HEK293 (cell line): Measurements from ENCODE around the gene CXCL5.

Experiments
- FEZF1 ChIP-seq: fragments of 450-650 bp; formaldehyde crosslinking; IDR thresholded peaks from 2 replicates; pipeline ENCODE4 v1.5.1; 2016; ENCODE audit warnings: missing biosample characterization, missing genetic modification characterization
- HOXA7 ChIP-seq: sonication (generic); formaldehyde crosslinking; IDR thresholded peaks from 2 replicates; pipeline ENCODE4 v1.8.1; 2022; ENCODE audit warnings: missing genetic modification reagents, borderline replicate concordance
- IKZF3 ChIP-seq: fragments of 450-650 bp; IDR thresholded peaks from 2 replicates; pipeline ENCODE4 v1.5.0; 2018; ENCODE audit warnings: missing biosample characterization, mild to moderate bottlenecking, missing genetic modification characterization, moderate library complexity
- KLF8 ChIP-seq: fragments of 450-650 bp; formaldehyde crosslinking; IDR thresholded peaks from 2 replicates; pipeline ENCODE4 v1.5.1; 2016; ENCODE audit warnings: missing biosample characterization, missing genetic modification characterization
- OSR2 ChIP-seq: fragments of 450-650 bp; formaldehyde crosslinking; IDR thresholded peaks from 2 replicates; pipeline ENCODE4 v1.5.1; 2016; ENCODE audit warnings: missing biosample characterization, missing genetic modification characterization
- SALL2 ChIP-seq: fragments of 450-650 bp; formaldehyde crosslinking; IDR thresholded peaks from 2 replicates; pipeline ENCODE4 v1.5.0; 2017; ENCODE audit warnings: missing biosample characterization, mild to moderate bottlenecking, missing genetic modification characterization, borderline replicate concordance
- SCRT1 ChIP-seq: fragments of 450-650 bp; formaldehyde crosslinking; IDR thresholded peaks from 2 replicates; pipeline ENCODE4 v1.5.1; 2016; ENCODE audit warnings: missing biosample characterization, missing genetic modification characterization, borderline replicate concordance
- SCRT2 ChIP-seq: fragments of 450-650 bp; formaldehyde crosslinking; IDR thresholded peaks from 2 replicates; pipeline ENCODE4 v1.5.1; 2016; ENCODE audit warnings: missing biosample characterization, missing genetic modification characterization
- SP7 ChIP-seq: fragments of 450-650 bp; formaldehyde crosslinking; IDR thresholded peaks from 2 replicates; pipeline ENCODE4 v1.5.1; 2016; ENCODE audit warnings: missing biosample characterization, missing genetic modification characterization
- TCF7L2 ChIP-seq: IDR thresholded peaks from 2 replicates; pipeline ENCODE4 v1.6.1; 2011; ENCODE audit warnings: low read depth, mild to moderate bottlenecking, inconsistent platforms, low read length, moderate library complexity, borderline replicate concordance
- WT1 ChIP-seq: fragments of 450-650 bp; formaldehyde crosslinking; IDR thresholded peaks from 2 replicates; pipeline ENCODE4 v1.5.1; 2016; ENCODE audit warnings: missing biosample characterization, missing genetic modification characterization
- ZBTB17 ChIP-seq: fragments of 450-650 bp; formaldehyde crosslinking; IDR thresholded peaks from 2 replicates; pipeline ENCODE4 v1.5.1; 2016; ENCODE audit warnings: missing biosample characterization, missing genetic modification characterization
- ZBTB7A ChIP-seq: fragments of 450-650 bp; formaldehyde crosslinking; IDR thresholded peaks from 2 replicates; pipeline ENCODE4 v1.5.1; 2016; ENCODE audit warnings: low read depth, missing biosample characterization, missing genetic modification characterization
- ZEB2 ChIP-seq: fragments of 450-650 bp; formaldehyde crosslinking; IDR thresholded peaks from 2 replicates; pipeline ENCODE4 v1.5.1; 2016; ENCODE audit warnings: missing biosample characterization, missing genetic modification characterization
- ZIC2 ChIP-seq: fragments of 450-650 bp; formaldehyde crosslinking; IDR thresholded peaks from 2 replicates; pipeline ENCODE4 v1.5.1; 2016; ENCODE audit warnings: missing biosample characterization, missing genetic modification characterization
- ZNF10 ChIP-seq: fragments of 450-650 bp; formaldehyde crosslinking; IDR thresholded peaks from 2 replicates; pipeline ENCODE4 v1.5.1; 2017; ENCODE audit warnings: missing biosample characterization, missing genetic modification characterization
- ZNF16 ChIP-seq: fragments of 450-650 bp; formaldehyde crosslinking; IDR thresholded peaks from 2 replicates; pipeline ENCODE4 v1.5.1; 2016; ENCODE audit warnings: low read depth, missing biosample characterization, missing genetic modification characterization
- ZNF211 ChIP-seq: fragments of 450-650 bp; formaldehyde crosslinking; IDR thresholded peaks from 2 replicates; pipeline ENCODE4 v1.5.1; 2016; ENCODE audit warnings: low read depth, missing biosample characterization, missing genetic modification characterization
- ZNF239 ChIP-seq: fragments of 450-650 bp; formaldehyde crosslinking; IDR thresholded peaks from 2 replicates; pipeline ENCODE4 v1.5.1; 2016; ENCODE audit warnings: missing biosample characterization, missing genetic modification characterization
- ZNF324 ChIP-seq: fragments of 450-650 bp; formaldehyde crosslinking; IDR thresholded peaks from 2 replicates; pipeline ENCODE4 v1.5.1; 2016; ENCODE audit warnings: missing biosample characterization, missing genetic modification characterization
- ZNF501 ChIP-seq: fragments of 450-650 bp; formaldehyde crosslinking; IDR thresholded peaks from 2 replicates; pipeline ENCODE4 v1.5.1; 2016; ENCODE audit warnings: missing biosample characterization, missing genetic modification characterization
- ZNF514 ChIP-seq: fragments of 450-650 bp; formaldehyde crosslinking; IDR thresholded peaks from 2 replicates; pipeline ENCODE4 v1.5.1; 2016; ENCODE audit warnings: missing biosample characterization, missing genetic modification characterization
- ZNF549 ChIP-seq: fragments of 450-650 bp; IDR thresholded peaks from 2 replicates; pipeline ENCODE4 v1.5.1; 2018; ENCODE audit warnings: missing biosample characterization, missing genetic modification characterization, mild to moderate bottlenecking, inconsistent platforms, moderate library complexity
- ZNF555 ChIP-seq: fragments of 450-650 bp; formaldehyde crosslinking; conservative IDR thresholded peaks from 2 replicates; pipeline ENCODE4 v1.5.1; 2017; ENCODE audit warnings: missing biosample characterization, mild to moderate bottlenecking, missing genetic modification characterization, inconsistent platforms
- ZNF654 ChIP-seq: fragments of 450-650 bp; formaldehyde crosslinking; IDR thresholded peaks from 2 replicates; pipeline ENCODE4 v1.5.1; 2016; ENCODE audit warnings: low read depth, missing biosample characterization, missing genetic modification characterization
- ZNF664 ChIP-seq: fragments of 450-650 bp; formaldehyde crosslinking; IDR thresholded peaks from 2 replicates; pipeline ENCODE4 v1.5.1; 2016; ENCODE audit warnings: missing biosample characterization, missing genetic modification characterization
- ZNF843 ChIP-seq: fragments of 450-650 bp; formaldehyde crosslinking; IDR thresholded peaks from 2 replicates; pipeline ENCODE4 v1.5.1; 2016; ENCODE audit warnings: missing biosample characterization, missing genetic modification characterization
- ZXDB ChIP-seq: fragments of 450-650 bp; formaldehyde crosslinking; IDR thresholded peaks from 2 replicates; pipeline ENCODE4 v1.5.1; 2016; ENCODE audit warnings: missing biosample characterization, missing genetic modification characterization
- TF ChIP-seq, protein P1 (sequence below): fragments of 450-650 bp; formaldehyde crosslinking; IDR thresholded peaks from 2 replicates; pipeline ENCODE4 v1.5.1; 2017; ENCODE audit warnings: missing biosample characterization, missing genetic modification characterization
- TF ChIP-seq, protein P2 (sequence below): fragments of 450-650 bp; formaldehyde crosslinking; IDR thresholded peaks from 2 replicates; pipeline ENCODE4 v1.5.1; 2017; ENCODE audit warnings: missing biosample characterization, missing genetic modification characterization
- TF ChIP-seq, protein P3 (sequence below): fragments of 450-650 bp; formaldehyde crosslinking; IDR thresholded peaks from 2 replicates; pipeline ENCODE4 v1.5.1; 2016; ENCODE audit warnings: missing biosample characterization, missing genetic modification characterization
- TF ChIP-seq, protein P4 (sequence below): fragments of 450-650 bp; formaldehyde crosslinking; IDR thresholded peaks from 2 replicates; pipeline ENCODE4 v1.5.1; 2016; ENCODE audit warnings: missing biosample characterization, missing genetic modification characterization

CXCL5 gene

DNA sequence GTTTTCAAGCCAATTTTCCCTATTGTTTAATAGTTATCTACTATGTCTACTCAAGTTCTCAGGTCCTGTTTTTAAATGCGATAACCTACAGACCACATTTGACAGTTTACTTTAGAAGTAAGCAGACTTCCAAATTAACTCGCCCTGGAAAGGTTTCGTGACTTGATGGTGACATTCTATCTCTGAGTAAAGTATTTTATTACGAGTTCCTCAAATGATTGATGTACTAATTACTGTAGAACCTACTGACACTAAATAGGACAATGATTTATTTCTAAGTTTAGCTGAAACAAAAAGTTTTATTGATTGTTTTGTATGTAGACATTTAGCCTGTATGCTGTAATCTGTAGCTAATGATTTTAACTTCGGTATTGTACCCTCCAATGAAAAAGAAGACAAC lies 8.5 kb downstream of the CXCL5 start (continued):
- TF ChIP-seq, protein P1, sequence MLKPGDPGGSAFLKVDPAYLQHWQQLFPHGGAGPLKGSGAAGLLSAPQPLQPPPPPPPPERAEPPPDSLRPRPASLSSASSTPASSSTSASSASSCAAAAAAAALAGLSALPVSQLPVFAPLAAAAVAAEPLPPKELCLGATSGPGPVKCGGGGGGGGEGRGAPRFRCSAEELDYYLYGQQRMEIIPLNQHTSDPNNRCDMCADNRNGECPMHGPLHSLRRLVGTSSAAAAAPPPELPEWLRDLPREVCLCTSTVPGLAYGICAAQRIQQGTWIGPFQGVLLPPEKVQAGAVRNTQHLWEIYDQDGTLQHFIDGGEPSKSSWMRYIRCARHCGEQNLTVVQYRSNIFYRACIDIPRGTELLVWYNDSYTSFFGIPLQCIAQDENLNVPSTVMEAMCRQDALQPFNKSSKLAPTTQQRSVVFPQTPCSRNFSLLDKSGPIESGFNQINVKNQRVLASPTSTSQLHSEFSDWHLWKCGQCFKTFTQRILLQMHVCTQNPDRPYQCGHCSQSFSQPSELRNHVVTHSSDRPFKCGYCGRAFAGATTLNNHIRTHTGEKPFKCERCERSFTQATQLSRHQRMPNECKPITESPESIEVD (tag by site-specific recombination): peak; percentile 36; the same call in 1 of the 2 replicates
- TF ChIP-seq KLF8 (tag by site-specific recombination) (no peak), WT1 (tag by site-specific recombination) (peak; percentile 81), ZNF10 (tag by site-specific recombination) (no peak), OSR2 (tag by site-specific recombination) (peak; percentile 73; the same call in 1 of the 2 replicates), IKZF3 (peak; percentile 78), ZNF549 (tag by site-specific recombination) (no peak), ZBTB17 (no peak), SCRT2 (tag by site-specific recombination) (no peak), SALL2 (no peak), ZNF555 (no peak), ZNF324 (tag by site-specific recombination) (no peak), SP7 (tag by site-specific recombination) (peak; percentile 87), ZIC2 (no peak), ZXDB (no peak), ZNF654 (tag by site-specific recombination) (no peak), ZNF843 (tag by site-specific recombination) (peak; percentile 53; the same call in 1 of the 2 replicates), ZNF239 (tag by site-specific recombination) (no peak), HOXA7 (CRISPR knock-in tag) (no peak), ZNF514 (no peak), ZBTB7A (tag by site-specific recombination) (no peak), FEZF1 (tag by site-specific recombination) (peak; percentile 74), ZNF211 (no peak), TCF7L2 (peak; percentile 67), ZEB2 (tag by site-specific recombination) (0 out of 2 replicates have a peak, but pooled peaks have one; percentile 15), ZNF664 (tag by site-specific recombination) (no peak), SCRT1 (tag by site-specific recombination) (no peak), ZNF501 (tag by site-specific recombination) (0 out of 2 replicates have a peak, but pooled peaks have one; percentile 37), ZNF16 (tag by site-specific recombination) (no peak)
- TF ChIP-seq, protein P2, sequence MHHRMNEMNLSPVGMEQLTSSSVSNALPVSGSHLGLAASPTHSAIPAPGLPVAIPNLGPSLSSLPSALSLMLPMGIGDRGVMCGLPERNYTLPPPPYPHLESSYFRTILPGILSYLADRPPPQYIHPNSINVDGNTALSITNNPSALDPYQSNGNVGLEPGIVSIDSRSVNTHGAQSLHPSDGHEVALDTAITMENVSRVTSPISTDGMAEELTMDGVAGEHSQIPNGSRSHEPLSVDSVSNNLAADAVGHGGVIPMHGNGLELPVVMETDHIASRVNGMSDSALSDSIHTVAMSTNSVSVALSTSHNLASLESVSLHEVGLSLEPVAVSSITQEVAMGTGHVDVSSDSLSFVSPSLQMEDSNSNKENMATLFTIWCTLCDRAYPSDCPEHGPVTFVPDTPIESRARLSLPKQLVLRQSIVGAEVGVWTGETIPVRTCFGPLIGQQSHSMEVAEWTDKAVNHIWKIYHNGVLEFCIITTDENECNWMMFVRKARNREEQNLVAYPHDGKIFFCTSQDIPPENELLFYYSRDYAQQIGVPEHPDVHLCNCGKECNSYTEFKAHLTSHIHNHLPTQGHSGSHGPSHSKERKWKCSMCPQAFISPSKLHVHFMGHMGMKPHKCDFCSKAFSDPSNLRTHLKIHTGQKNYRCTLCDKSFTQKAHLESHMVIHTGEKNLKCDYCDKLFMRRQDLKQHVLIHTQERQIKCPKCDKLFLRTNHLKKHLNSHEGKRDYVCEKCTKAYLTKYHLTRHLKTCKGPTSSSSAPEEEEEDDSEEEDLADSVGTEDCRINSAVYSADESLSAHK: peak; percentile 50; the same call in 1 of the 2 replicates
- TF ChIP-seq, protein P3, sequence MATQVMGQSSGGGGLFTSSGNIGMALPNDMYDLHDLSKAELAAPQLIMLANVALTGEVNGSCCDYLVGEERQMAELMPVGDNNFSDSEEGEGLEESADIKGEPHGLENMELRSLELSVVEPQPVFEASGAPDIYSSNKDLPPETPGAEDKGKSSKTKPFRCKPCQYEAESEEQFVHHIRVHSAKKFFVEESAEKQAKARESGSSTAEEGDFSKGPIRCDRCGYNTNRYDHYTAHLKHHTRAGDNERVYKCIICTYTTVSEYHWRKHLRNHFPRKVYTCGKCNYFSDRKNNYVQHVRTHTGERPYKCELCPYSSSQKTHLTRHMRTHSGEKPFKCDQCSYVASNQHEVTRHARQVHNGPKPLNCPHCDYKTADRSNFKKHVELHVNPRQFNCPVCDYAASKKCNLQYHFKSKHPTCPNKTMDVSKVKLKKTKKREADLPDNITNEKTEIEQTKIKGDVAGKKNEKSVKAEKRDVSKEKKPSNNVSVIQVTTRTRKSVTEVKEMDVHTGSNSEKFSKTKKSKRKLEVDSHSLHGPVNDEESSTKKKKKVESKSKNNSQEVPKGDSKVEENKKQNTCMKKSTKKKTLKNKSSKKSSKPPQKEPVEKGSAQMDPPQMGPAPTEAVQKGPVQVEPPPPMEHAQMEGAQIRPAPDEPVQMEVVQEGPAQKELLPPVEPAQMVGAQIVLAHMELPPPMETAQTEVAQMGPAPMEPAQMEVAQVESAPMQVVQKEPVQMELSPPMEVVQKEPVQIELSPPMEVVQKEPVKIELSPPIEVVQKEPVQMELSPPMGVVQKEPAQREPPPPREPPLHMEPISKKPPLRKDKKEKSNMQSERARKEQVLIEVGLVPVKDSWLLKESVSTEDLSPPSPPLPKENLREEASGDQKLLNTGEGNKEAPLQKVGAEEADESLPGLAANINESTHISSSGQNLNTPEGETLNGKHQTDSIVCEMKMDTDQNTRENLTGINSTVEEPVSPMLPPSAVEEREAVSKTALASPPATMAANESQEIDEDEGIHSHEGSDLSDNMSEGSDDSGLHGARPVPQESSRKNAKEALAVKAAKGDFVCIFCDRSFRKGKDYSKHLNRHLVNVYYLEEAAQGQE: no peak
- TF ChIP-seq, protein P4, sequence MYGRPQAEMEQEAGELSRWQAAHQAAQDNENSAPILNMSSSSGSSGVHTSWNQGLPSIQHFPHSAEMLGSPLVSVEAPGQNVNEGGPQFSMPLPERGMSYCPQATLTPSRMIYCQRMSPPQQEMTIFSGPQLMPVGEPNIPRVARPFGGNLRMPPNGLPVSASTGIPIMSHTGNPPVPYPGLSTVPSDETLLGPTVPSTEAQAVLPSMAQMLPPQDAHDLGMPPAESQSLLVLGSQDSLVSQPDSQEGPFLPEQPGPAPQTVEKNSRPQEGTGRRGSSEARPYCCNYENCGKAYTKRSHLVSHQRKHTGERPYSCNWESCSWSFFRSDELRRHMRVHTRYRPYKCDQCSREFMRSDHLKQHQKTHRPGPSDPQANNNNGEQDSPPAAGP (tag by site-specific recombination): no peak
